SU-DHL-6 (cell line): ENCODE results near the gene EDA.

ENCODE experiments used
- H2AFZ ChIP-seq: fragments of 200-600 bp; sonication (generic); 2 replicates; pipeline ENCODE4 v1.6.1; 2014; ENCODE audit warnings: low read depth, mild to moderate bottlenecking, moderate library complexity, mixed read lengths, antibody characterized with exemption, low read length; ENCODE audit not compliant: severe bottlenecking
- H3F3A ChIP-seq: fragments of 200-600 bp; shearing (Covaris generic); 2 replicates; pipeline ENCODE4 v1.6.0; 2016; ENCODE audit warnings: antibody characterized with exemption, mild to moderate bottlenecking; ENCODE audit not compliant: insufficient read depth
- H3K27ac ChIP-seq: fragments of 200-600 bp; sonication (generic); 2 replicates; pipeline ENCODE4 v1.5.1; 2016; ENCODE audit warnings: low read depth, mild to moderate bottlenecking, low read length, moderate library complexity, mixed read lengths
- H3K27me3 ChIP-seq: fragments of 200-600 bp; sonication (generic), shearing (Covaris generic); 2 replicates; pipeline ENCODE4 v1.6.0; 2014; ENCODE audit warnings: mild to moderate bottlenecking, low read length
- H3K36me3 ChIP-seq: fragments of 200-600 bp; sonication (generic); 2 replicates; pipeline ENCODE4 v1.6.1; 2014; ENCODE audit warnings: mild to moderate bottlenecking, low read length, mixed read lengths
- H3K4me2 ChIP-seq: fragments of 300-600, 200-600 bp; shearing (Covaris generic), sonication (generic); 2 replicates; pipeline ENCODE4 v1.6.0; 2014; ENCODE audit warnings: low read length, low read depth, mild to moderate bottlenecking; ENCODE audit not compliant: poor library complexity, severe bottlenecking
- H3K4me3 ChIP-seq: fragments of 200-600 bp; sonication (generic); 2 replicates; pipeline ENCODE4 v1.5.1; 2014; ENCODE audit warnings: antibody characterized with exemption, low read length, mild to moderate bottlenecking, mixed read lengths; ENCODE audit not compliant: insufficient read depth, poor library complexity, severe bottlenecking
- H3K79me2 ChIP-seq: fragments of 200-600 bp; sonication (generic); 2 replicates; pipeline ENCODE4 v1.6.1; 2014; ENCODE audit warnings: mild to moderate bottlenecking, low read length, moderate library complexity; ENCODE audit not compliant: insufficient read depth
- H3K9ac ChIP-seq: fragments of 200-600 bp; sonication (generic); 2 replicates; pipeline ENCODE4 v1.7.0; 2014; ENCODE audit warnings: mild to moderate bottlenecking, low read length
- H3K9me2 ChIP-seq: fragments of 200-600 bp; sonication (generic); replicated peaks from 2 replicates; pipeline ENCODE4 v1.6.1; 2014; ENCODE audit warnings: low read length; ENCODE audit not compliant: insufficient read depth
- H3K9me3 ChIP-seq: fragments of 200-600 bp; sonication (generic); 2 replicates; pipeline ENCODE4 v1.6.1; 2014; ENCODE audit warnings: low read length, mixed read lengths; ENCODE audit not compliant: insufficient read depth
- H4K20me1 ChIP-seq: fragments of 200-600 bp; sonication (generic); 2 replicates; pipeline ENCODE4 v1.6.1; 2014; ENCODE audit warnings: low read depth, mild to moderate bottlenecking, antibody characterized with exemption, low read length, moderate library complexity, mixed read lengths
- CTCF ChIP-seq: fragments of 200-600 bp; sonication (generic); IDR thresholded peaks from one replicate; pipeline ENCODE4 v1.5.1; 2017; ENCODE audit warnings: antibody characterized with exemption, mild to moderate bottlenecking, low read length, moderate library complexity; ENCODE audit not compliant: insufficient read depth, poor library complexity, severe bottlenecking
- EZH2phosphoT487 ChIP-seq: fragments of 200-600 bp; sonication (generic), shearing (Covaris generic); conservative IDR thresholded peaks from 2 replicates; pipeline ENCODE4 v1.6.1; 2018; ENCODE audit warnings: mild to moderate bottlenecking, antibody characterized with exemption, low read length, moderate library complexity, mixed read lengths

Gene EDA

GRCh38 chrX:69761633-69762032 lies 145.7 kb downstream of the EDA start:
- no peaks in the 10 kb centered on the region for H3K27me3 ChIP-seq
- no peak overlapping the region for H2AFZ ChIP-seq
- H3K9me3 ChIP-seq = no peaks in the 10 kb centered on the region
- no peaks in the 10 kb centered on the region for H3K36me3 ChIP-seq
- no peak overlapping the region for H3K4me3 ChIP-seq
- H3F3A ChIP-seq = no peaks in the 10 kb centered on the region
- H4K20me1 ChIP-seq = no peaks in the 10 kb centered on the region
- no peak overlapping the region for H3K4me2 ChIP-seq
- no peak overlapping the region for H3K27ac ChIP-seq
- no peaks in the 10 kb centered on the region for H3K9me2 ChIP-seq
- no peak for TF ChIP-seq EZH2phosphoT487
- no peak for TF ChIP-seq CTCF
- no peak overlapping the region for H3K9ac ChIP-seq
- no peaks in the 10 kb centered on the region for H3K79me2 ChIP-seq

GRCh38 chrX:69762340-69762739 lies 146.4 kb downstream of the EDA start:
- no peak overlapping the region for H3K9ac ChIP-seq
- no peak overlapping the region for H3K4me3 ChIP-seq
- no peaks in the 10 kb centered on the region for H3K36me3 ChIP-seq
- no peaks in the 10 kb centered on the region for H3K9me2 ChIP-seq
- H3K27me3 ChIP-seq = no peaks in the 10 kb centered on the region
- H4K20me1 ChIP-seq = no peaks in the 10 kb centered on the region
- no peak for TF ChIP-seq CTCF
- TF ChIP-seq EZH2phosphoT487 = no peak
- no peak overlapping the region for H2AFZ ChIP-seq
- no peak overlapping the region for H3K27ac ChIP-seq
- no peaks in the 10 kb centered on the region for H3K9me3 ChIP-seq
- H3K4me2 ChIP-seq = no peak overlapping the region
- no peaks in the 10 kb centered on the region for H3F3A ChIP-seq
- H3K79me2 ChIP-seq = no peaks in the 10 kb centered on the region

GRCh38 chrX:69793260-69793935 lies 177.5 kb downstream of the EDA start:
- H3K9ac ChIP-seq = no peak overlapping the region
- no peaks in the 10 kb centered on the region for H3K9me3 ChIP-seq
- no peak overlapping the region for H3K4me2 ChIP-seq
- H3K36me3 ChIP-seq = no peaks in the 10 kb centered on the region
- H3K27me3 ChIP-seq = no peaks in the 10 kb centered on the region
- no peaks in the 10 kb centered on the region for H3K9me2 ChIP-seq
- H3F3A ChIP-seq = no peaks in the 10 kb centered on the region
- H3K27ac ChIP-seq = no peak overlapping the region
- no peak overlapping the region for H2AFZ ChIP-seq
- no peaks in the 10 kb centered on the region for H3K79me2 ChIP-seq
- no peak overlapping the region for H3K4me3 ChIP-seq
- TF ChIP-seq EZH2phosphoT487 (no peak), CTCF (no peak)
- no peaks in the 10 kb centered on the region for H4K20me1 ChIP-seq
